A673 (cell line): ENCODE measurements around the gene KCNMA1. TPM values are rescaled to one million over a fixed set of nuclear protein-coding genes. Genes with fewer than 3 reads are reported as not detected.

ENCODE experiments used
- BruUV-seq: library from RNA; stranded (reverse); fragments of 400-500 nt; replicated peaks from 2 replicates; lab custom pipeline; 2021; lab: Mats Ljungman, UMichigan
- CTCF ChIA-PET: fragments of 300-600 bp; sonication (Branson Sonifier 250); formaldehyde crosslinking; loops from one replicate; lab custom pipeline; 2022; ENCODE audit warnings: antibody characterized with exemption; lab: Charles Lee
- POLR2A ChIA-PET: fragments of 300-600 bp; sonication (Branson Sonifier 250); formaldehyde crosslinking; loops from one replicate; lab custom pipeline; 2022; ENCODE audit warnings: antibody characterized with exemption; ENCODE audit not compliant: low non-redundant PET; lab: Charles Lee
- DNase-seq: peaks from one replicate; pipeline ENCODE4 v3.0.0-alpha.2; 2015; ENCODE audit warnings: low spot score
- H3K27ac ChIP-seq: fragments of 200-600 bp; sonication (generic); 2 replicates; pipeline ENCODE4 v1.5.1; 2016; ENCODE audit warnings: mixed run types, low read depth, mild to moderate bottlenecking, mixed read lengths, antibody characterized with exemption, low read length; ENCODE audit not compliant: poor library complexity, severe bottlenecking
- H3K27me3 ChIP-seq: fragments of 200-600 bp; sonication (generic); replicated peaks from 2 replicates; pipeline ENCODE4 v1.6.1; 2017; ENCODE audit warnings: mixed run types, low read depth, mild to moderate bottlenecking, mixed read lengths, antibody characterized with exemption, low read length; ENCODE audit not compliant: insufficient read depth, poor library complexity
- H3K36me3 ChIP-seq: fragments of 200-600 bp; sonication (generic); 2 replicates; pipeline ENCODE4 v1.6.1; 2016; ENCODE audit warnings: mixed run types, mild to moderate bottlenecking, mixed read lengths, antibody characterized with exemption, low read length; ENCODE audit not compliant: insufficient read depth, poor library complexity, severe bottlenecking
- H3K4me1 ChIP-seq: fragments of 200-600 bp; sonication (generic); 2 replicates; pipeline ENCODE4 v1.6.1; 2017; ENCODE audit warnings: mixed run types, mild to moderate bottlenecking, mixed read lengths, antibody characterized with exemption, low read length; ENCODE audit not compliant: insufficient read depth, poor library complexity, severe bottlenecking
- H3K4me3 ChIP-seq: fragments of 200-600 bp; sonication (generic); 2 replicates; pipeline ENCODE4 v1.5.1; 2016; ENCODE audit warnings: low read depth, mixed run types, mild to moderate bottlenecking, mixed read lengths, low read length; ENCODE audit not compliant: poor library complexity, severe bottlenecking
- H3K9me3 ChIP-seq: fragments of 200-600 bp; sonication (generic); 2 replicates; pipeline ENCODE4 v1.6.1; 2016; ENCODE audit warnings: mixed run types, low read depth, mild to moderate bottlenecking, mixed read lengths, antibody characterized with exemption, low read length; ENCODE audit not compliant: poor library complexity, severe bottlenecking
- CTCF ChIP-seq: fragments of 300-800, 200-600 bp; sonication (generic); conservative IDR thresholded peaks from 2 replicates; pipeline ENCODE4 v1.5.1; 2017; ENCODE audit warnings: low read depth, mild to moderate bottlenecking, antibody characterized with exemption, low read length, moderate library complexity, mixed read lengths
- EZH2 ChIP-seq: fragments of 200-600 bp; sonication (generic); IDR thresholded peaks from 2 replicates; pipeline ENCODE4 v1.6.1; 2017; ENCODE audit warnings: borderline replicate concordance, low read depth, mild to moderate bottlenecking, mixed read lengths, antibody characterized with exemption, low read length; ENCODE audit not compliant: poor library complexity, severe bottlenecking
- intact Hi-C: fragments of 100-400 bp; cut with micrococcal nuclease; formaldehyde crosslinking; loops from one replicate; pipeline ENCODE4 v1.10.0; 2022; ENCODE audit not compliant: unreplicated experiment
- total RNA-seq: library from RNA; stranded (reverse); gene quantifications from 2 replicates; pipeline ENCODE4 v1.2.3, GENCODE V29; 2021

The KCNMA1 gene
- total RNA-seq, 1 experiment from 2014 or later = 0.84 TPM

DNA sequence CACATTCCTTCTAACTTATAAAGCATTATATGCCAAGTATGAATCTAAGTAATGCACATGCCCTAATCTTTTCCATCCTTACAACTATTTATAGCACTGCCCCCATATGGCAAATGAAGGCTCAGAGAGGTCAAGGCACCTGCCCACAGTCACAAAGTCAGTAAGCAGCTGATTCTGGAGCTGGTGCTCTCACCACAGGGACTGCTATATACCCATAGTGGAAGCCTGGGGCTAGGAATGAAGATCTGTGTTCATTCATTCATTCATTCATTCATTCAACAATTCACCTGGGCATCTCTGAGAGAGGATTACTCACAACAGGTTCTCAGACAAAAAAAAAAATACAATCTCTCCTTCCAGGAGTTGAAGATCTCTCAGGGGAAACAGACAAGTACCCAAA lies 213.4 kb downstream of the KCNMA1 start:
- Histone ChIP-seq H3K27me3 (peaks cover 4% of the 10 kb centered on the region), H3K36me3 (no peaks in the 10 kb centered on the region), H3K4me1 (no peaks in the 10 kb centered on the region), H3K4me3 (no peak overlapping the region), H3K9me3 (no peaks in the 10 kb centered on the region), H3K27ac (no peak overlapping the region)
- no peak for DNase-seq
- intact Hi-C loops = no loop called here
- ChIA-PET POLR2A (no interaction called here), CTCF (no interaction called here)
- no peak for TF ChIP-seq EZH2
- no peak for TF ChIP-seq CTCF
- no TSS peak for BruUV-seq

DNA sequence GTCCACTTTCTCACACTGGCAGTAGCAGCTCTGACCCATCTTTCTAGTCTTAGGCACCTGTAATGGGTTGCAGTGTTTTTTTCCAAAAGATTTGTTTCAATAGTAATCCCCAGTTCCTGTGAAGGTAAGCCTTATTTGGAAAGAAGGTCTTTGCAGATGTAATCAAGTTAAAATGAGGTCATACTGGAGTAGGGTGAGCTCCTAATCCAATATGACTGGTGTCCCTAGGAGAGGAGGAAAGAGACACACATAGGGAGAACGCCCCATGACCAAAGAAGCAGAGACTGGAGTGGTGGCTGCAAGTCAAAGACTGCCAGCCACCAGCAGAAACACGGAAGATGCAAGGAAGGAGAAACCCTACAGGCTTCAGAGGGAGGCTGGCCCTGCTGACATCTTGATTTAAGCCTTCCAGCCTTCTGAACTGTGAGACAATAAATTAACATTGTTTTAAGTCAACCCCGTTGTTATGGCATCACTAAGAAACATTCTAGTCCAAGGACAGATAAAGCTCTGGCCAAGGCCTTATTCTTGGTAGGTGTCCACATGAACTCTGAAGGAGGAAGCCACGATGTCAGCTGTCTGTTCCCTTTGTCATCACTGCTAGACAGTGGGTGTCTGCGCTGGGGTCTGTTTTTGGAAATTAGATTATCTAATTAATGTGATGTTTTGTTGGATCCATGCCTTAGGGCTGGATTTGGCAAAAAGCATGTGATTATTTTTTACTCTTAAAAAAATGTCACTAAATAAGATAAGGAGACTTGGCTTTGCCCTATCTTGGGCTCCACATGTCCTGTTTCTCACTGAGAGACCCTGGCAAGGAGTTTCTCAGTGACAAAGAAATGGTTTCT lies 214.9 kb downstream of the KCNMA1 start:
- Histone ChIP-seq H3K36me3 (no peaks in the 10 kb centered on the region), H3K4me3 (no peak overlapping the region), H3K9me3 (no peaks in the 10 kb centered on the region), H3K27ac (no peak overlapping the region), H3K27me3 (peaks cover 4% of the 10 kb centered on the region), H3K4me1 (no peaks in the 10 kb centered on the region)
- intact Hi-C loops = no loop called here
- no peak for TF ChIP-seq EZH2
- TF ChIP-seq CTCF = no peak
- no peak for DNase-seq
- no TSS peak for BruUV-seq
- ChIA-PET POLR2A (no interaction called here), CTCF (interaction anchor here (0.6 kb wide), 1 partner anchor 636 kb away, joined by 3 read pairs; no protein-coding TSS in a partner anchor)

- TF ChIP-seq EZH2 = no peak
- no peak for TF ChIP-seq CTCF
- Histone ChIP-seq H3K27ac (no peak overlapping the region), H3K36me3 (no peaks in the 10 kb centered on the region), H3K27me3 (peaks cover 4% of the 10 kb centered on the region), H3K9me3 (no peaks in the 10 kb centered on the region), H3K4me3 (no peak overlapping the region), H3K4me1 (no peaks in the 10 kb centered on the region)
- ChIA-PET POLR2A (no interaction called here), CTCF (no interaction called here)
- no TSS peak for BruUV-seq
- no peak for DNase-seq
- intact Hi-C loops = no loop called here
These were observed 216.0 kb downstream of the KCNMA1 start for GRCh38 chr10:77421591-77421990.
